Cardiac muscle cell (in vitro differentiated cells and primary cell): ENCODE measurements around the gene KCNMA1. TPM values are rescaled to one million over a fixed set of nuclear protein-coding genes. Genes with fewer than 3 reads are reported as not detected.

Source experiments
- DNase-seq, 2 donors: peaks; one replicate each; pipeline versions ENCODE4 v3.0.0 to v3.0.0-alpha.2; 2010 to 2017; ENCODE audit warnings: low read depth in 1 of 2, low spot score in 1 of 2
- H3K27ac ChIP-seq: fragments of 200-600 bp; sonication (generic); 2 replicates; pipeline ENCODE4 v1.5.1; 2016
- H3K27me3 ChIP-seq: fragments of 200-600 bp; sonication (generic); 2 replicates; pipeline ENCODE4 v1.6.0; 2016; ENCODE audit warnings: control low read depth
- H3K36me3 ChIP-seq: fragments of 200-600 bp; sonication (generic); 2 replicates; pipeline ENCODE4 v1.5.1; 2016; ENCODE audit warnings: control low read depth
- H3K4me1 ChIP-seq: fragments of 200-600 bp; sonication (generic); 2 replicates; pipeline ENCODE4 v1.8.1; 2017; ENCODE audit warnings: low read depth, mild to moderate bottlenecking, mixed run types
- H3K4me3 ChIP-seq: fragments of 200-600 bp; sonication (generic); 2 replicates; pipeline ENCODE4 v1.5.1; 2016; ENCODE audit warnings: mild to moderate bottlenecking
- H3K9me3 ChIP-seq: fragments of 200-600 bp; sonication (generic); 2 replicates; pipeline ENCODE4 v1.5.1; 2017; ENCODE audit warnings: low read depth, mild to moderate bottlenecking, control low read depth
- polyA plus RNA-seq: library from polyadenylated mRNA; unstranded; fragments of >200 nt; fragmentation: Nextera tagmentation; extraction: Ambion mirVana; gene quantifications from 2 replicates; pipeline ENCODE4 v1.2.1, GENCODE V29; 2016
- total RNA-seq: library from RNA; depleted of rRNA; stranded (reverse); fragments of >200 nt; gene quantifications from 2 replicates; pipeline ENCODE4 v1.2.3, GENCODE V29; 2016
- TF ChIP-seq, protein P1 (sequence below): IDR thresholded peaks from 2 replicates; pipeline ENCODE4 v1.5.1; 2012; ENCODE audit warnings: low read depth, mild to moderate bottlenecking, low read length

The KCNMA1 gene
- total and polyA plus RNA-seq, 2 experiments from 2014 or later: 1.8 to 1.9 TPM

DNA sequence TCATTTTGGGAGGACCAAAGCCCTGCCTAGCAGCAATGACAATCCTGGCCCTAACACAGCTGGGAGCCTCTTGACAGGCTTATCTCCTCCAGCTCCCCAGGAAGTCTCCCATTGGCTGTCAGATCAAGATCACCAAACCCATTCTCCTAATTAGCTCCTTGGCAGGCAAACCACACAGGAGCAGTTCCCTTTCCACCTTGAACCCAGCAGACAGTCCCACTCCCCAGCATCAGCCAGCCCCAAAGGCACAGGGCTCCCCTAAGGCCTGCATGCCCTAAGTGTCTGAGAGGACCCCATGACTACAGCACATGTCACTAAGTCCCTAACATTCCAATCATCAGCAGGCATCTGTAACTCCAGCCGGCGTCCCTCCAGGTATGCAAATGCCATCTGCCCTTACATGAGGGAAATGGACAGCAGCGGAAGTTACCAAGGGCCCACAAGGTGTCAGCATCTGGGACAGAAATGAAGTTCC lies 348.5 kb downstream of the KCNMA1 start:
- Histone ChIP-seq H3K27ac (no peak overlapping the region), H3K9me3 (no peaks in the 10 kb centered on the region), H3K27me3 (peaks cover 18% of the 10 kb centered on the region), H3K36me3 (no peaks in the 10 kb centered on the region), H3K4me1 (peaks cover 59% of the 10 kb centered on the region), H3K4me3 (no peak overlapping the region)
- TF ChIP-seq, protein P1, sequence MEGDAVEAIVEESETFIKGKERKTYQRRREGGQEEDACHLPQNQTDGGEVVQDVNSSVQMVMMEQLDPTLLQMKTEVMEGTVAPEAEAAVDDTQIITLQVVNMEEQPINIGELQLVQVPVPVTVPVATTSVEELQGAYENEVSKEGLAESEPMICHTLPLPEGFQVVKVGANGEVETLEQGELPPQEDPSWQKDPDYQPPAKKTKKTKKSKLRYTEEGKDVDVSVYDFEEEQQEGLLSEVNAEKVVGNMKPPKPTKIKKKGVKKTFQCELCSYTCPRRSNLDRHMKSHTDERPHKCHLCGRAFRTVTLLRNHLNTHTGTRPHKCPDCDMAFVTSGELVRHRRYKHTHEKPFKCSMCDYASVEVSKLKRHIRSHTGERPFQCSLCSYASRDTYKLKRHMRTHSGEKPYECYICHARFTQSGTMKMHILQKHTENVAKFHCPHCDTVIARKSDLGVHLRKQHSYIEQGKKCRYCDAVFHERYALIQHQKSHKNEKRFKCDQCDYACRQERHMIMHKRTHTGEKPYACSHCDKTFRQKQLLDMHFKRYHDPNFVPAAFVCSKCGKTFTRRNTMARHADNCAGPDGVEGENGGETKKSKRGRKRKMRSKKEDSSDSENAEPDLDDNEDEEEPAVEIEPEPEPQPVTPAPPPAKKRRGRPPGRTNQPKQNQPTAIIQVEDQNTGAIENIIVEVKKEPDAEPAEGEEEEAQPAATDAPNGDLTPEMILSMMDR: no peak
- DNase-seq: peak in 1 of 2 donors; percentile 45

DNA sequence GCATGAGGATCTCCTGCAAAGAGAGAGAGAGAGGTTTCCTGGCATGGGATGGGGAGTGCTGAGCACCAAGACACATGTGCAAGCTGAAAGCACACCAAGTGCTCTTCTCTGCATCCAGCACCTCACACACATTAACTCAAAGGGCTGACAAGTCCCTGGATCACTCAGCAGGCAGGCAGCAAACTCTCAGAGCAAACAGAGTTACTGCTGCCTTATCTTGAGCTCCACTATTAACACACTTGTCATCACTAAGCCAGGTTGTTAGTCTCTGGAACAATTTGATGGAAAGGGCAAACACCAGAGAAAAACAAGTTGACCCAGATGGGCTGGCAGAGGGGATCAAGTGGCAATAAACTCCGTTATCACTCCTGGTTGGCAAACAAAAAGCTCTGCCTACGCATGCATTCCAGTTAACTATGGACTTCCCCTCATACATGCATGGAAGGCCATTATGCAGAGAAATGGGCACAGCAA lies 349.9 kb downstream of the KCNMA1 start:
- Histone ChIP-seq H3K27ac (no peak overlapping the region), H3K9me3 (no peaks in the 10 kb centered on the region), H3K36me3 (no peaks in the 10 kb centered on the region), H3K4me3 (no peak overlapping the region), H3K27me3 (peaks cover 18% of the 10 kb centered on the region), H3K4me1 (peaks cover 53% of the 10 kb centered on the region)
- DNase-seq: peak in 1 of 2 donors; percentile 84
- TF ChIP-seq, protein P1: no peak

DNA sequence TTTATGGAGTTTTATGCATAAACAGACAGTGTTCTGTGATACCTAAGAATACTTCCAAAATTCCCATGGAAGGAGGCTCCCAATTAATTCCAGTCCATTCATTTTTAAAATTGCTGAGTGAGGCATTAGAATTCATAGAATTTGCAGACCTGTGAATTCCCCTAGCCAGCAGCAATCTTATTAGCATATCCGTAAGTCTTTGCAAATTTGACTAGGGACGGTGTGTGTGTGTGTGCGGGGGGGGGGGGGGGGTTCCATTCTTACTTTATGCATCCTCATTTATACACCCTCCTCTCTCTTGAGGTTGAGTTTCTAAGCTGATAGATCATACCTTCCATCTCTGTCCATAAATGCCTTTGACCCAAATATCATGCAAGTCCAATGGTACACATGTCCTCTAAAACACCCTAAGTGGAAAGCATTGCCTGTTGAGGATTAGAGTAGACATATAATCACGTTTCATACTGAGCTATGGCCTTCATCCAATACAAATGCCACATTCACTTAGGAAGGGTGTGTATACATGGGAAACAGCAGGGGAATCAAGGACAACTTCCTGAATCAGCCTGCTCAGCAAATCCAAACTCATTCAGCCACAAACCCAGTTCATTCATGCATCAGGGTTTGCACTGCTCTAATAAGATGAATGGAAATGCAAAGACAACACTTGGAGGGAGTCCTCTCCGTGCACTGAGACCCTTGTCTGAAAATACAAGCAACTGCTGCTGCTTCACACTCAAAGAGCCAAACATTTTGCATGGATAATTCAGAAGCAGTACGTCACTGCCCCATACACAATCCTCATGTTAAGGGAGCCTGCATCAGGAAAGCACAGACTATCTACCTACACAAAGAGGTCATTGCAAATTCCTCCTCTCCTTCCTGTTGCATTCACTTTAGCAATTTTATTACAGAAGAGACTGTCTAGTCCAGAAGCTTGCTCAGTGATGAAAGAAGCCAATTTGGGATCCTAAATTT lies 350.8 kb downstream of the KCNMA1 start:
- Histone ChIP-seq H3K4me3 (no peak overlapping the region), H3K27ac (no peak overlapping the region), H3K9me3 (no peaks in the 10 kb centered on the region), H3K4me1 (peaks cover 47% of the 10 kb centered on the region), H3K36me3 (no peaks in the 10 kb centered on the region), H3K27me3 (peaks cover 18% of the 10 kb centered on the region)
- DNase-seq: no peak
- TF ChIP-seq, protein P1: no peak

DNA sequence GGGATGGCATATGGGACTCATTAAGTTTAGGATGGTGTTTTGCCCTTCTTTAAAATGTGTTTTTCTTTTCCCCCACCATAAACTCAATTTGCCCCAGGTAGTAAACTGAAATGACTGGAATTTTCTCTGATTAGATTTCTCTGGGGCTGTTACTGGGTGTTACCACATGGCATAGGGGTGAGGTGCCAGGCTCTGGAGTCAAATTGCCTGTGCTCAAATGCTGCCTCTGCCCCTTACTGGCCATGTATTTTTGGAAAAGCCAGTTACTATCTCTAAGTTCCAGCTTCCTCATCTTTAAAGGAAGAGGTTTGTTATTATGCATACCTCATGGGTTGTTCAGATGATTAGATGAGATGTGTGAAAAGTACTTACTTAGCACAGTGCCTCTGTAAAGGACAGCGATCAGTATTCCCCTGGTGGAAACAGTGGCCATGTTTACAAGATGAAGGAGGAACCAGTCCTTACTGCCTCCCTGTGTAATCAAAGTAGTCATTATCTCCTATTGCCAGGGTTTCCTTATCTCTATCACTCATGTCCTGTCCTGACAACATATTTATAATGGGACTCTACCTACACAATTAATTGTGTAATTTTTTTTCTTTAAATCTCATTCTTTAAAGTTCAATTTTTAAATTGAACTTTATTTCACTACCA lies 352.0 kb downstream of the KCNMA1 start:
- peaks cover 40% of the 10 kb centered on the region for H3K4me1 ChIP-seq
- no peak overlapping the region for H3K4me3 ChIP-seq
- TF ChIP-seq, protein P1: no peak
- H3K9me3 ChIP-seq: no peaks in the 10 kb centered on the region
- H3K36me3 ChIP-seq: no peaks in the 10 kb centered on the region
- DNase-seq: no peak
- H3K27ac ChIP-seq: no peak overlapping the region
- H3K27me3 ChIP-seq: peaks cover 16% of the 10 kb centered on the region

DNA sequence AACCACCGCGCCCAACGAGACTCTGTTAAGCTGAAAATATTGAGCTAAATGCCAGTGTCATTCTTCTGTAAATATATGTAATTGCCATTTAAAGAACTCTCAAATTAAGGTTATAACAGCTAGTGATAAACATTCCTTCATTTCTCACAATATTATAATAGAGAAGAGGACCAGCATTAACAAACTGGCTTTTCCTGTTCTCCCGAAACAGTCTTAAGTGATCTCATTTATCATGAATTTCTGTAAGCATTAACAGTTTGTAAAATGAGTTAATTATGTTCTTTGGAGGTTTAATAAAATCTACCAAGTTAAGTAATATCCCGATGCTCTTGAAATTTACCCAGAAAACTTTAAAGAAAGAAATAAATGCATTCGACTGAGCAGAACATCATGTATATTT lies 352.8 kb downstream of the KCNMA1 start:
- no peak overlapping the region for H3K4me3 ChIP-seq
- H3K9me3 ChIP-seq: no peaks in the 10 kb centered on the region
- no peak overlapping the region for H3K27ac ChIP-seq
- no peak for DNase-seq
- H3K36me3 ChIP-seq: no peaks in the 10 kb centered on the region
- TF ChIP-seq, protein P1: no peak
- H3K27me3 ChIP-seq: peaks cover 16% of the 10 kb centered on the region
- peaks cover 32% of the 10 kb centered on the region for H3K4me1 ChIP-seq
